ENCODE results near the gene EIF1.

Gene EIF1

DNA sequence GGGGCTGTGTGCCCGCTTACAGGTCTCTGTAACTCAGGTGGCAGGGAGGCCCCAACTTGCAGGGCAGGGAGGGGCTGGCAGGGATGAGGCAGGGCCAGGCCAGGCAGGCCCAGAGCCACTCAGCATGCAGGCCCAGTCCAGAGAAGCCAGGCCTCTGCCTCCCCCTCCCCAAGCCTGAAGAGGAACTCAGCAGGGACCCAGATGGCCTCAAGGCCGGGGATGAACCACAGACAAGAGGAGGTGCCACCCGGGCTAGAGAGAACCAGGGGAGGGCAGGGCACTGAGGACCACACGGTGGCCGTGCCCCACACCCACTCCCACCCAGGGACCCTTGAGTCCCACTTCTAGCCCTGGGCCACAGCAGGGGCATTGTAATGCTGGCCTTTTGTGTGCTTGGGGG, 29.8 kb upstream of the EIF1 start:
- Histone ChIP-seq H3K36me3 (ENCODE audit: control insufficient read depth, low read depth, low read length) (no peaks in the 10 kb centered on the region), H3K27me3 (ENCODE audit: control insufficient read depth, insufficient read depth, low read length) (no peaks in the 10 kb centered on the region), H3K9me3 (ENCODE audit: control insufficient read depth, low read depth, low read length) (no peaks in the 10 kb centered on the region), H3K27ac (ENCODE audit: low read length) (no peak overlapping the region), H3K9ac (ENCODE audit: low read length) (no peak overlapping the region), H3K4me1 (ENCODE audit: control insufficient read depth, low read depth, low read length) (no peaks in the 10 kb centered on the region), H3K4me3 (ENCODE audit: low read length) (no peak overlapping the region)

DNA sequence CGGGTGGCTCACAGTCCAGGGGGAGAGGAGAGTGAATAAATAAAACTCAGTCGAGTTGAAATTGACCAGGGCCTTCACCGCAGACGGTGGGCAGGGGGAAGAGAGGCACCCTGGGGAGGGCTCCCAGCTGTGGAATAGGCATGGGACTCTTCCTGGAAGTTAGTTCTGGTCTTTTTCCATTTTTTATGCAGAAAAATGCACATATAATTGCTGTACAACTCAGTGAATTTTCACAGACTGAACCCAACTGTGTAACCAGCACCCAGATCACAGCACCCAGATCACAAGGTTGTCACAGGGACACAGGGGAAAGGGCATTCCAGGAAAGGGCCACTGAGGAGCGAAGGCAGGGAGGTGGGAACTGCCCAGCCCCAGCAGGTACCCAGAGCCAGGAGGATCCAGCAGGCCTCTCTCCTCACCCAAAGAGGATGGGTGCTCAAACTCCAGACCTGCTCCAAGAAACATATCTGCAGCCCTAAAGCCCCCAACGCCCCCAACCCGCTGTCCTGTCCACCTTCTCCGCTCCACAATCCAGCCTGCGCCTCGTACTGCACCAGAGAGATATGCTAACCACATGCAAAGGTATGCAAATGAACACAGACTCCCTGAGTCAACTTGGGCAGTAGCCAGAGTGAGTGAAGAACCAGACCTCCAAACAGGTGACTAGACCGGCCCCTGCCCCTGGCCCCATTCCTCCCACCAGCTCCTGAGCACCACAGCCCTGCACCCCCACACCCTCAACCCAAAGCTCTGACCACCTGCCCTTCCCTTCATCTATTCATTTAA, 29.1 kb upstream of the EIF1 start:
- no peak overlapping the region for H3K9ac ChIP-seq (ENCODE audit: low read length)
- H3K4me1 ChIP-seq (ENCODE audit: control insufficient read depth, low read depth, low read length) = no peaks in the 10 kb centered on the region
- H3K36me3 ChIP-seq (ENCODE audit: control insufficient read depth, low read depth, low read length) = no peaks in the 10 kb centered on the region
- H3K27ac ChIP-seq (ENCODE audit: low read length) = no peak overlapping the region
- no peaks in the 10 kb centered on the region for H3K27me3 ChIP-seq (ENCODE audit: control insufficient read depth, insufficient read depth, low read length)
- no peak overlapping the region for H3K4me3 ChIP-seq (ENCODE audit: low read length)
- H3K9me3 ChIP-seq (ENCODE audit: control insufficient read depth, low read depth, low read length) = no peaks in the 10 kb centered on the region

DNA sequence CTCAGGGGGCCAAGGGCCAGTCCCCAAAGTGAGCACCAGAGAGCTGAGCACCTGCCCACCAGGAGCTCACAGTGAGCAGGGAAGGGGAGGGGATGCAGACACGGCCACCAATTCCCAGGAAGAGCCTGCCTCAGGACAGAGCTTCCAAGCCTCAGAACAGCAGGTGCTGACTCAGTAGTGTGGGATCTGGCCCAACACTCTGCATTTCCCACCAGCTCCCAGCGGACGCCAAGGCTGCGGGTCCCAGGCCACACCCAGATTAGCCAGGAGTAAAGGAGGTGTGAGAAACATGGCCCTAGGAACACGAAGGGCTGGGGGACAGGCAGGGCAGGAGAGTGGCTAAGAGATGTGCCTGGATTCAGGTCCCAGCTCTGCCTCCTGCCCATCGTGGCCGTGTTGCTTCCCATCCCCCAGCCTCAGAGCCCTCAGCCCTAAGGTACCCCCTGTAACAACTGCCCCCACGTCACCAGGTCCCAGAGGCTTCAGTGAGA, 28.4 kb upstream of the EIF1 start:
- H3K9ac ChIP-seq (ENCODE audit: low read length) = no peak overlapping the region
- H3K4me1 ChIP-seq (ENCODE audit: control insufficient read depth, low read depth, low read length) = no peaks in the 10 kb centered on the region
- no peak overlapping the region for H3K4me3 ChIP-seq (ENCODE audit: low read length)
- H3K36me3 ChIP-seq (ENCODE audit: control insufficient read depth, low read depth, low read length) = no peaks in the 10 kb centered on the region
- no peaks in the 10 kb centered on the region for H3K9me3 ChIP-seq (ENCODE audit: control insufficient read depth, low read depth, low read length)
- no peaks in the 10 kb centered on the region for H3K27me3 ChIP-seq (ENCODE audit: control insufficient read depth, insufficient read depth, low read length)
- H3K27ac ChIP-seq (ENCODE audit: low read length) = no peak overlapping the region

DNA sequence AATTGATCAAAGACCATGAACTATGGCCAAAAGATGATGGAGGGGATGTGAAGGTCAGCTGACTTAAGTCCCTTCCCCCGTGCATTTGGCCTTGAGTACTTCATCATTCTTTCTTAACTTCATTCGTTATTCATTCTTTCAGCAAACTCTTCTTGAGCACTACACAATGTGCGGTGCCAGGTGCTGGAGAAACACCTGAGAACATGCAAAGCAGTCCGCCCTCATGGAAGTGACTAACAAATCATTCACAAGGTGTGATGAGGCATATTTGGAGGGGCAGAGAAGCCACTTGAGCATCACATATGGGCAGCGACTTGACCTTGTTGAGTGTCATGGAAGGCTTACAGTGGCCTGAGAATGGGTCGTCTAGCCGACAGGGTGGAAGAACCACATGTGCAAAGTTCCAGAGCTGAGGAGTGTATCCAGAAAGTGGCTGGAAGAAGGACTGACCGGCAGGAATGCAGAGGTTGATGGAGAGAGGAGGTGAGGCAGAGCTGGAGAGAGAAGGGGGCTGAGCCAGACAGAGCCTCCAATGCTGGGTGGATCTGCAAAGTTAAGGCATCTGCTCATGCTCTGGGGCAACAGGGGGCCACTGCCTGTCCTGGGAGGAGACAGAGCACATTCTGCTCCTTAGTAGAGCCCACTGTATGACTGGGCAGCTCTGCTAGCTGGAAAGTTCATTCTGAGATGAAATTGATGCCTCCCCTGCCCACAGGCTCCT, 25.1 kb upstream of the EIF1 start:
- Histone ChIP-seq H3K9ac (ENCODE audit: low read length) (no peak overlapping the region), H3K4me3 (ENCODE audit: low read length) (no peak overlapping the region), H3K36me3 (ENCODE audit: control insufficient read depth, low read depth, low read length) (no peaks in the 10 kb centered on the region), H3K9me3 (ENCODE audit: control insufficient read depth, low read depth, low read length) (no peaks in the 10 kb centered on the region), H3K27me3 (ENCODE audit: control insufficient read depth, insufficient read depth, low read length) (peaks cover 6% of the 10 kb centered on the region), H3K27ac (ENCODE audit: low read length) (no peak overlapping the region), H3K4me1 (ENCODE audit: control insufficient read depth, low read depth, low read length) (peaks cover 11% of the 10 kb centered on the region)

DNA sequence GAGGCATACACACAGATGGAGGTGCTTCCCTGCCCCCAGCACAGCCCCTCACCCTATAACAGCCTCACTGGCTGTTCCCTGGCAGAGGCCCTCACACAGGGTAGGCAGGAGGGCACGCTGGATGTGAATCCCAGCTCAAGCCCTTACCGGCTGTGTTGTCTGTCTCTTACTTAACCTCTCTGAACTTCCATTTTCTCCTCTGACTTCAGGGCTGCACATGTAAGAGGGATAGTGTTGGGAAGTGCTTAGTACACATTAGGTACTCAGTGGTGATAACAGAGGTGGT, 24.6 kb upstream of the EIF1 start:
- H3K4me3 ChIP-seq (ENCODE audit: low read length) = no peak overlapping the region
- no peaks in the 10 kb centered on the region for H3K9me3 ChIP-seq (ENCODE audit: control insufficient read depth, low read depth, low read length)
- H3K27ac ChIP-seq (ENCODE audit: low read length) = no peak overlapping the region
- peaks cover 11% of the 10 kb centered on the region for H3K4me1 ChIP-seq (ENCODE audit: control insufficient read depth, low read depth, low read length)
- H3K27me3 ChIP-seq (ENCODE audit: control insufficient read depth, insufficient read depth, low read length) = peaks cover 6% of the 10 kb centered on the region
- H3K9ac ChIP-seq (ENCODE audit: low read length) = no peak overlapping the region
- no peaks in the 10 kb centered on the region for H3K36me3 ChIP-seq (ENCODE audit: control insufficient read depth, low read depth, low read length)

DNA sequence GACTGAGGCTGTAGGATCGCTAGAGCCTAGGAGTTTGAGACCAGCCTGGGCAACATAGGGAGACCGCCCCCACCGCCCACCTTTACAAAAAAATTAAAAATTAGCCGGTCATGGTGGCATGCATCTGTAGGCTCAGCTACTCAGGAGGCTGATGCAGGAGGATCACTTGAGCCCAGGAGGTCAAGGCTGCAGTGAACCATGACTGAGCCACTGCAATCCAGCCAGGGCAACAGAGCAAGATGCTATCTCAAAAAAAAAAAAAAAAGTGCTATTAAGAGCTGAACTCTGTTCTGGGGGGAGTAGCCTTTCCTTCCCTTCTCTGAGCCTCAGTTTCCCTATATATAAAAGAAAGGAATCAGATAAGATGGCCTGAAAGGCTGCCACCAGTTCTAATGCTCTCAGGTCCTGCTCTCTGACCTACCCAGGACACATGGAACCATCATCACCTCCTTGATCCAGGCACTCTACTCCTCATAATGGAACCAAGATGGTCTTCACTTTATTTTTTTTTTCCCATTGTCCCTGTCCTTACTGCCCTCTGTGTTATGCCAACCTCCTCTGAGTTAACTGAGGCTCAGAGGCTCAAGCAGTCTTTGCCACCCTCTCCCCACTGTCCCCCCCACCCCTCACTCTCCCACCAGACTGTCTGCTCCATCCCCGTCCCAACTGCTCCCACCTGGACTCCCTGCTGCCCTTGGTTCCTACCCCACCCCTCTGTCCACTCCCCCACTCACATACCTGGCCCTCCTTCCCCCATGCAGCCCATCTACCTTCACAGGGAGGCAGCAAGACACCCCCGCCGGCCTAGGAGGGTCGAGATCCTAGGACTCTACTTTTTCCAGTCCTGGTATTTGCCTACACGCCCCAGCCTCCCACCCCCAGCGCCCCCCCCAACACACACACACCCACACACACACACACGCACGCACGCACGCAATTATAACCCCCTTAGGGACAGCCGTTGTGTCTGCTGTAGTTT, 23.8 kb upstream of the EIF1 start:
- Histone ChIP-seq H3K4me1 (ENCODE audit: control insufficient read depth, low read depth, low read length) (peaks cover 11% of the 10 kb centered on the region), H3K9me3 (ENCODE audit: control insufficient read depth, low read depth, low read length) (no peaks in the 10 kb centered on the region), H3K27me3 (ENCODE audit: control insufficient read depth, insufficient read depth, low read length) (peaks cover 6% of the 10 kb centered on the region), H3K4me3 (ENCODE audit: low read length) (peak overlapping the region; percentile 64), H3K9ac (ENCODE audit: low read length) (no peak overlapping the region), H3K36me3 (ENCODE audit: control insufficient read depth, low read depth, low read length) (no peaks in the 10 kb centered on the region), H3K27ac (ENCODE audit: low read length) (no peak overlapping the region)

DNA sequence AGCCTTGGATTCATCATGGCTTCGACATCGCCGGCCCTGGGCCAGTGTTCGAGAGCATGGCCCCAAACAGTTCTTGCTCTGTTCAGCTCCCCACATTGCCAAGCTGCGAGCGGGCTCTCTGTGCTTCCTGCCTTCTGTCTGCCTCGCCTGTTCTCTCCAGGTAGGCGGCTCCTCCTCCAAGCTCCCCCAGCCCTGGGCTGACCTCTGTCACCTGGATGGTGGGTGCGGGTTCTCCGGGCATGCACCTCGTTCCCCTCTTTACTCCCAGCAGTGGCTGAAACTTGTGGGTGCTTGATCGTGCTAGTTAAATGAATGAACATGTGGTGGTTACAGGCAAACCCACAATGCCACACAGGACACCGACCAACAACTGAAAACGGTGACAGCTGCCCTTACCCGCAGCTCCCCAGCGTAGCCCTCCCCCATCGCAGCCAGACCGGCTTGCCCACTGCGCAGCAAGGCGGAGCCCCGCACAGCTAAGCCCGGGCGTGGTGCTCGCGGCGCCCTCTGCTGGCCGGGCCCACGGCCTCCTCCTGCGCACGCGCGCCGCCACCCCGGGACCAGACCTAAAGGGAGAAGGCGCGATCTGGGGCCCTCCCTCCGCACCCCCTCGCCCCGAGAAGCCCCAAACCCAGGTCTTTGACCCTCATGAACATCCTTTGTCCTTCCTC, 23.0 kb upstream of the EIF1 start:
- Histone ChIP-seq H3K9me3 (ENCODE audit: control insufficient read depth, low read depth, low read length) (no peaks in the 10 kb centered on the region), H3K9ac (ENCODE audit: low read length) (peak overlapping the region; percentile 53), H3K27me3 (ENCODE audit: control insufficient read depth, insufficient read depth, low read length) (peaks cover 6% of the 10 kb centered on the region), H3K27ac (ENCODE audit: low read length) (no peak overlapping the region), H3K36me3 (ENCODE audit: control insufficient read depth, low read depth, low read length) (no peaks in the 10 kb centered on the region), H3K4me3 (ENCODE audit: low read length) (peak overlapping the region; percentile 64), H3K4me1 (ENCODE audit: control insufficient read depth, low read depth, low read length) (peaks cover 11% of the 10 kb centered on the region)

DNA sequence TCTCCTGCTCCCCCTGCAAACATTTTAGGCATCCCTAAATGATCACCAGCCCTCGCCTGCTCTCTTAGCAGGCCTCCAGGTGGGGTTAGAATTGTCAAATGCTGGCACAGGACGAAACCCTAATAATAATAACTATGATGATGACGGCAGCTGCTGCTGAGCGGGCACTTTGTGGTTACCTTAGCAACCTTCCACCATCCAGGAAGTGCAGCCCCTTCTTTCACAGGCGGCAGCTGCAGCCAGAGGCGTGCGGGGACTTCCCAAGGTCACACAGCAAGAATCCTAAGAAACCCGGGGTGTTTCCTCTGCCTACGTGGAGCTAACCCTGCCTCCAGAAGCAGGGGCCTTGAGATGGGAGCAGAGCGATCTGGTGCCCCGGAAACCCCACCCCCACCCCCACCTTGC, 22.4 kb upstream of the EIF1 start:
- Histone ChIP-seq H3K27ac (ENCODE audit: low read length) (no peak overlapping the region), H3K4me3 (ENCODE audit: low read length) (peak overlapping the region; percentile 64), H3K4me1 (ENCODE audit: control insufficient read depth, low read depth, low read length) (peaks cover 11% of the 10 kb centered on the region), H3K36me3 (ENCODE audit: control insufficient read depth, low read depth, low read length) (no peaks in the 10 kb centered on the region), H3K9me3 (ENCODE audit: control insufficient read depth, low read depth, low read length) (no peaks in the 10 kb centered on the region), H3K9ac (ENCODE audit: low read length) (peak overlapping the region; percentile 53), H3K27me3 (ENCODE audit: control insufficient read depth, insufficient read depth, low read length) (peaks cover 6% of the 10 kb centered on the region)

DNA sequence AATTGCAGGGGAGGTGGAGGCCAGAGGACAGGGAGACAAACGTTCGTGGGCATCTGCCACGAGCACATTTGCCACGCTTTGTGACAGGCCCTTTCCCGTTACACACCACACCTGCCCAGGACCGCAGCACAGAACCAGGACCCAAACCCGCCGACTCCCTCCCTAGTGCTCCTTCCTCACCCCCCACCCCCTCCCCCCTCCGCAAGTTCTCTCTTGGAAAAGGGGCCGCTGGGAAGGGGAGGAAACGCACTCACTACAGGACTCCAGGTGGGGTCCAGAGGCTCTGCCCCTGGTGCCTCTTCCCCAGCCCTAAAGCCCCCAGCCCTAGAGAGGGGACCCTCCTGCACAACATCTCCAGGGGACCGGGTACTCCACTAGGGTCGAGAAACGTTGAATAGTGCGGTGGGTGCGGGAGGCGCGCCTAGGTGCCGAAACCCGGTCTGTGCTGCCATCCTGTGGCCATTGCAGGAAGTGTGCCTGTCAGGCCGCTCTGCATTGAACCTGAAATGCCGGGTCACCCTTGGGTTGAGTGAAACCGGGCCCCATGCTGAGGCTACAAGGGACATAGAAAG, 21.9 kb upstream of the EIF1 start:
- no peaks in the 10 kb centered on the region for H3K36me3 ChIP-seq (ENCODE audit: control insufficient read depth, low read depth, low read length)
- peak overlapping the region; percentile 64 for H3K4me3 ChIP-seq (ENCODE audit: low read length)
- H3K27me3 ChIP-seq (ENCODE audit: control insufficient read depth, insufficient read depth, low read length) = peaks cover 6% of the 10 kb centered on the region
- H3K9ac ChIP-seq (ENCODE audit: low read length) = no peak overlapping the region
- no peak overlapping the region for H3K27ac ChIP-seq (ENCODE audit: low read length)
- H3K4me1 ChIP-seq (ENCODE audit: control insufficient read depth, low read depth, low read length) = peaks cover 11% of the 10 kb centered on the region
- no peaks in the 10 kb centered on the region for H3K9me3 ChIP-seq (ENCODE audit: control insufficient read depth, low read depth, low read length)

DNA sequence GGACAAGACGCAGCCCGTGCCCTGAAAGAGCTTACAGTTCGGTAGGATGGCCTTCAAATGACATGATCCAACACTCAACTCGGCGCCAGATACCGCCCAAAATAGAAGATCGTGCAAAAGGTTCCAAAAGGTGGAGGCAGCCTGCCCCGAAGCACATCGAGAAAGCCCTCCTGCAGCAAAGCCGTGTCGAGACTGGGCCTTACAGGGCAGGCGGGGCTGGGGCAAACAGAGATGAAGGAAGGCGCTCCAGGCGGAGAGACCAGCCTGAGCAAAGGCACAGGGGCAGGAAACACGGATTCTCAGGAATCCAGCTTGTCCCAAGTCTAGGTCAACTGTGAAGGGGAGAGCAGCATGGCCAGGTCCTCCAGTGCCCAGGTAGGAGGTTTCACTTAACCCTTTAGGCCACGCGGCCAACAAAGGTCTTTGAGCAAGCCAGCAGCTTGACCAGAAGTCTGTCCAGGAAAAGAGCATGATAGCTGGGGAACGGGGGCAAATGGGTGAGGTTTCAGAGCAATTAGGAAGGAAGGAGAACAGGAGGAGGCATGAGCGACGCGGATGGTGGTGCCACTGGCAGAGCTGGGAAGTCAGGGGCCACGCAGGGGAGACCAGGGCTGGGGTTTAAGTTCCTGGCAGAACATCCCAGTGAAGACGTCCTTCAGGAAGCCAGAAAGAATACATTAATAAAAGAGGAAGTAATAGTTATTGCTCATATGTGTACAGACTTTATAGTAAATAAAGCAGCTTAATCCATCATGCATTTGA, 21.2 kb upstream of the EIF1 start:
- Histone ChIP-seq H3K27me3 (ENCODE audit: control insufficient read depth, insufficient read depth, low read length) (peaks cover 6% of the 10 kb centered on the region), H3K9me3 (ENCODE audit: control insufficient read depth, low read depth, low read length) (no peaks in the 10 kb centered on the region), H3K36me3 (ENCODE audit: control insufficient read depth, low read depth, low read length) (no peaks in the 10 kb centered on the region), H3K4me3 (ENCODE audit: low read length) (peak overlapping the region; percentile 64), H3K27ac (ENCODE audit: low read length) (no peak overlapping the region), H3K9ac (ENCODE audit: low read length) (no peak overlapping the region), H3K4me1 (ENCODE audit: control insufficient read depth, low read depth, low read length) (peaks cover 11% of the 10 kb centered on the region)
